ENCODE results near the gene ROBO4.

DNA sequence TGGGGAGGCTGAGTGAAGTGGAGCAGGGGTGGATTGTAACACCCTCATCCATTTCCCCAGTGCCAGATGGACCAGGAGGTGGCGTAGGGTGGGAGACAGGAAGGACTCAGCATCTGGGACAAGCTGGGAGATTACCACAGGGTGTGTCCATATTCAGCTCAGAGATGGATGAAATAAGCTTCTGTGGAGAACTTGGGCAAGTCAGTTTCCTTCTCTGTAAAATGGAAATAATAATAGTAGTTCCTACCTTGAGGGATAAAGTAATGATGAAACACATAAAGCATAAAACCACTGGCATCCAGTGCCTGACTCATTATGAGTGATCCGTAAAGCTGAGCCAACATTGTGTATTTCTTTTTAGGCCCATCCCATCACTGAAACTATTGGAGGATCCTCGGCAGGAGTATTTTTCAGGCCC is 607 bp upstream of the ROBO4 start:
- TF ChIP-seq YY1 (IDR thresholded peaks at IDR 0.05; ENCODE audit: insufficient read depth, insufficient read length) (no peak), ZNF274 (IDR thresholded peaks at IDR 0.05; ENCODE audit: low read depth, low read length) (no peak)
